ENCODE measurements around the gene MMP15. TPM values are rescaled to one million over a fixed set of nuclear protein-coding genes. Genes with fewer than 3 reads are reported as not detected.

MMP15 gene
- total and polyA plus RNA-seq, 2 donors (not counting 3 experiments of a cell fraction or from before 2014, with no cell fraction given), result 12.6 to 16.0 TPM

- Histone ChIP-seq H3K9me3 (replicated peaks; ENCODE audit: control insufficient read depth, insufficient read depth, low read length) (no peaks in the 10 kb centered on the region), H3K79me2 (ENCODE audit: control insufficient read depth, insufficient read depth, low read length) (peaks cover 2% of the 10 kb centered on the region), H3K4me3 (replicated peaks in 1 of 3; ENCODE audit: insufficient read depth in 1 of 3, low read depth in 1 of 3, low read length in 3 of 3) (no peak overlapping the region), H3K36me3 (ENCODE audit: control insufficient read depth in 2 of 2, extremely low read depth in 1 of 2, insufficient read depth in 2 of 2, low read length in 2 of 2) (peaks cover 0 to 16% of the 10 kb centered on the region in 2 experiments), H4K20me1 (replicated peaks; ENCODE audit: control insufficient read depth, extremely low read depth, insufficient read depth, low read length) (no peaks in the 10 kb centered on the region), H3K9ac (replicated peaks; ENCODE audit: extremely low read depth, insufficient read depth, low read length) (no peak overlapping the region), H2AFZ (ENCODE audit: low read depth, low read length) (no peak overlapping the region), H3K9me1 (replicated peaks; ENCODE audit: control insufficient read depth, extremely low read depth, insufficient read depth, low read length) (no peaks in the 10 kb centered on the region), H3K27ac (ENCODE audit: insufficient read depth, low read depth, low read length) (no peak overlapping the region), H3K4me1 (ENCODE audit: control insufficient read depth, extremely low read depth, insufficient read depth, low read length) (peaks cover 23% of the 10 kb centered on the region), H3K27me3 (ENCODE audit: control insufficient read depth in 2 of 2, insufficient read depth in 2 of 2, low read length in 2 of 2) (no peaks in the 10 kb centered on the region), H3K4me2 (ENCODE audit: insufficient read depth, low read length) (no peak overlapping the region)
- dilution Hi-C loops (cut with MboI; ENCODE audit: extremely low pct_ligation_motif_present, low sequenced_read_pairs) (no loop called here), intact Hi-C loops (cut with micrococcal nuclease) (no loop called here)
- FAIRE-seq, result no peak
- no peak for DNase-seq (ENCODE audit: low read depth, low spot score)
- ChIA-PET POLR2A (no interaction called here), CTCF (interaction anchor here (1.9 kb wide), 1 partner anchor 91 kb away, joined by 8 read pairs; no protein-coding TSS in a partner anchor)
- TF ChIP-seq POLR2A (IDR thresholded peaks at IDR 0.05; ENCODE audit: low read depth, low read length) (no peak), JUN (IDR thresholded peaks at IDR 0.05; ENCODE audit: borderline replicate concordance, insufficient read depth, insufficient read length, low read depth) (no peak), MYC (IDR thresholded peaks at IDR 0.05; ENCODE audit: low read depth, low read length) (no peak), EZH2 (IDR thresholded peaks at IDR 0.05; ENCODE audit: borderline replicate concordance, low read depth, low read length, severe bottlenecking) (no peak), FOS (IDR thresholded peaks at IDR 0.05; ENCODE audit: borderline replicate concordance, insufficient read depth, low read length) (no peak), GATA2 (IDR thresholded peaks at IDR 0.05; ENCODE audit: insufficient read depth, insufficient read length, low read depth, low read length) (no peak), POLR2AphosphoS5 (IDR thresholded peaks at IDR 0.05; ENCODE audit: insufficient read depth, low read depth, low read length) (no peak)
- TF ChIP-seq, protein P1, sequence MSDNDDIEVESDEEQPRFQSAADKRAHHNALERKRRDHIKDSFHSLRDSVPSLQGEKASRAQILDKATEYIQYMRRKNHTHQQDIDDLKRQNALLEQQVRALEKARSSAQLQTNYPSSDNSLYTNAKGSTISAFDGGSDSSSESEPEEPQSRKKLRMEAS (IDR thresholded peaks at IDR 0.05; ENCODE audit: insufficient read depth, insufficient read length), result no peak
- TF ChIP-seq, protein P2, sequence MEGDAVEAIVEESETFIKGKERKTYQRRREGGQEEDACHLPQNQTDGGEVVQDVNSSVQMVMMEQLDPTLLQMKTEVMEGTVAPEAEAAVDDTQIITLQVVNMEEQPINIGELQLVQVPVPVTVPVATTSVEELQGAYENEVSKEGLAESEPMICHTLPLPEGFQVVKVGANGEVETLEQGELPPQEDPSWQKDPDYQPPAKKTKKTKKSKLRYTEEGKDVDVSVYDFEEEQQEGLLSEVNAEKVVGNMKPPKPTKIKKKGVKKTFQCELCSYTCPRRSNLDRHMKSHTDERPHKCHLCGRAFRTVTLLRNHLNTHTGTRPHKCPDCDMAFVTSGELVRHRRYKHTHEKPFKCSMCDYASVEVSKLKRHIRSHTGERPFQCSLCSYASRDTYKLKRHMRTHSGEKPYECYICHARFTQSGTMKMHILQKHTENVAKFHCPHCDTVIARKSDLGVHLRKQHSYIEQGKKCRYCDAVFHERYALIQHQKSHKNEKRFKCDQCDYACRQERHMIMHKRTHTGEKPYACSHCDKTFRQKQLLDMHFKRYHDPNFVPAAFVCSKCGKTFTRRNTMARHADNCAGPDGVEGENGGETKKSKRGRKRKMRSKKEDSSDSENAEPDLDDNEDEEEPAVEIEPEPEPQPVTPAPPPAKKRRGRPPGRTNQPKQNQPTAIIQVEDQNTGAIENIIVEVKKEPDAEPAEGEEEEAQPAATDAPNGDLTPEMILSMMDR (IDR thresholded peaks at IDR 0.05; ENCODE audit: extremely low read depth in 1 of 2, insufficient read depth in 1 of 2, low read depth in 1 of 2, low read length in 2 of 2), result no peak
- no TSS peak for BruUV-seq (replicated peaks)
Measured at GRCh38 chr16:57997176-57997527, 28.4 kb upstream of the MMP15 start.

All from endothelial cell of umbilical vein (primary cell).